Nephron progenitor cell (in vitro differentiated cells): ENCODE data around the gene SLC10A1.

Experiments
- DNase-seq: peaks from one replicate; pipeline ENCODE4 v3.0.0; 2021
- H3K27ac Mint-ChIP-seq: 2 replicates; pipeline ENCODE4 v1.8.0; 2021; ENCODE audit warnings: mild to moderate bottlenecking, moderate library complexity, mixed read lengths
- H3K27me3 Mint-ChIP-seq: 2 replicates; pipeline ENCODE4 v1.8.0; 2021; ENCODE audit warnings: mild to moderate bottlenecking, low read depth, mixed read lengths; ENCODE audit not compliant: poor library complexity
- H3K36me3 Mint-ChIP-seq: 2 replicates; pipeline ENCODE4 v1.8.0; 2021; ENCODE audit warnings: low read depth, mixed read lengths
- H3K4me1 Mint-ChIP-seq: 2 replicates; pipeline ENCODE4 v1.8.0; 2021; ENCODE audit warnings: mixed read lengths
- H3K4me3 Mint-ChIP-seq: 2 replicates; pipeline ENCODE4 v1.8.0; 2021; ENCODE audit warnings: mild to moderate bottlenecking, moderate library complexity, mixed read lengths
- H3K9me3 Mint-ChIP-seq: 2 replicates; pipeline ENCODE4 v1.8.0; 2021; ENCODE audit warnings: mild to moderate bottlenecking, moderate library complexity, mixed read lengths
- TF ChIP-seq, protein P1 (sequence below): fragments of 200-600 bp; sonication (generic); IDR thresholded peaks from 2 replicates; pipeline ENCODE4 v1.5.0; 2021; ENCODE audit warnings: antibody characterized with exemption

The SLC10A1 gene

DNA sequence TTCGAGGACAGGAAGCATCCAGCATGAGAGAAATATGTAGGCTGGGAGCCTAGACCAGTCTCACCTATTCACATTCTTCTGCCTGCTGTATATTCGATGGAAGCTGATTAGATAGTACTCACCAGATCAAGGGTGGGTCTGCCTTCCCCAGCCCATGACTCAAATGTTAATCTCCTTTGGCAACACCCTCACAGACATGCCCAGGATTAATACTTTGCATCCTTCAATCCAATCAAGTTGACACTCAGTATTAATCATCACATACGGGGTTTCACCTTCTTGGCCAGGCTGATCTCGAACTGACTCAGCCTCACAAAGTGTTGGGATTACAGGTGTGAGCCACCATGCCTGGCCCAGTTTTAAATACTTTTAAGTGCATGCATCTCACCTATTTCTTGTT is 30.5 kb upstream of the SLC10A1 start:
- TF ChIP-seq, protein P1, sequence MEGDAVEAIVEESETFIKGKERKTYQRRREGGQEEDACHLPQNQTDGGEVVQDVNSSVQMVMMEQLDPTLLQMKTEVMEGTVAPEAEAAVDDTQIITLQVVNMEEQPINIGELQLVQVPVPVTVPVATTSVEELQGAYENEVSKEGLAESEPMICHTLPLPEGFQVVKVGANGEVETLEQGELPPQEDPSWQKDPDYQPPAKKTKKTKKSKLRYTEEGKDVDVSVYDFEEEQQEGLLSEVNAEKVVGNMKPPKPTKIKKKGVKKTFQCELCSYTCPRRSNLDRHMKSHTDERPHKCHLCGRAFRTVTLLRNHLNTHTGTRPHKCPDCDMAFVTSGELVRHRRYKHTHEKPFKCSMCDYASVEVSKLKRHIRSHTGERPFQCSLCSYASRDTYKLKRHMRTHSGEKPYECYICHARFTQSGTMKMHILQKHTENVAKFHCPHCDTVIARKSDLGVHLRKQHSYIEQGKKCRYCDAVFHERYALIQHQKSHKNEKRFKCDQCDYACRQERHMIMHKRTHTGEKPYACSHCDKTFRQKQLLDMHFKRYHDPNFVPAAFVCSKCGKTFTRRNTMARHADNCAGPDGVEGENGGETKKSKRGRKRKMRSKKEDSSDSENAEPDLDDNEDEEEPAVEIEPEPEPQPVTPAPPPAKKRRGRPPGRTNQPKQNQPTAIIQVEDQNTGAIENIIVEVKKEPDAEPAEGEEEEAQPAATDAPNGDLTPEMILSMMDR: no peak
- Mint-ChIP-seq H3K27me3 (no peaks in the 10 kb centered on the region), H3K36me3 (peaks cover 12% of the 10 kb centered on the region)

DNA sequence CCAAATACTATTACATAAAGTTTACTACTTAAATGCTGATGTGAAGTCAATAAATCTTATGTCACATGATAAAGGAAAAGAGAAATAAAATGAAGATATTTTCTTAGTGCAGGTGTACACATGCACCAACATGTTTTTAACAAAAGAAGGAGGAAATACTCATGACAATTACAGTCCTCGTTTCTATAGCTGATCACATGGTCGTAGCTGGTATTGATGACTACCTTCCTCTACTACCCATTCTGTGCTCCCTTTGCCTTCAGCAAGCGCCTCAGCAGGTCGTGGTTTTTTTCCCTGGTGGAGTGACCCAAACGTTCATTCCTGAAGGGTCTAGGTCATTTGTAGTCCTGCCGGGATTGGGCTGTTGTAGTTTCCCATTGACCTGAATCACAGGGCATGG is 25.4 kb upstream of the SLC10A1 start:
- H3K9me3 Mint-ChIP-seq: peaks cover 27% of the 10 kb centered on the region
- TF ChIP-seq, protein P1: no peak
- no peak overlapping the region for H3K27ac Mint-ChIP-seq
- peaks cover 19% of the 10 kb centered on the region for H3K4me1 Mint-ChIP-seq
- no peak overlapping the region for H3K4me3 Mint-ChIP-seq
- peaks cover 7% of the 10 kb centered on the region for H3K36me3 Mint-ChIP-seq
- DNase-seq: no peak
- H3K27me3 Mint-ChIP-seq: peaks cover 3% of the 10 kb centered on the region

More for the DNA sequence above, 30.5 kb upstream of the SLC10A1 start:
- no peak for DNase-seq
- Mint-ChIP-seq H3K4me1 (no peaks in the 10 kb centered on the region), H3K27ac (no peak overlapping the region), H3K9me3 (peaks cover 43% of the 10 kb centered on the region), H3K4me3 (no peak overlapping the region)

DNA sequence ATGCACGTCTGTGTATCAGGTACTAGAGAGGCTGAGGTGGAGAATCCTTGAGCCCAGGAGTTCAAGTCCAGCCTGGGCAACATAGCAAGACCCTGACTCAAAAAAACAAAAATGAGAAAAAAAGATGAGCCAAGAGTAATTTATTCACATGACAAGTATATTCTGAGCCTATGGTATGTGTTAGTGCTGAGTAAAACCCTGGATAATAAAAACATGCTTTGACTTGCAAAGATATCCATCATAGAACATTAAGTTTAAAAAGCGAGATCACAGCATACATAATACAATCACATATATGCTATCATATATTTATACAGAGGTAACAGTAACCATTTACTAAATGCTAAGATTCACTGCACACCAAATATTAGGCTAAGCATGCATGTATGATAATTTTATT is 23.9 kb upstream of the SLC10A1 start:
- Mint-ChIP-seq H3K9me3 (peaks cover 18% of the 10 kb centered on the region), H3K27me3 (peaks cover 3% of the 10 kb centered on the region), H3K4me3 (no peak overlapping the region), H3K4me1 (peaks cover 19% of the 10 kb centered on the region), H3K36me3 (peaks cover 4% of the 10 kb centered on the region), H3K27ac (no peak overlapping the region)
- no peak for DNase-seq
- TF ChIP-seq, protein P1: no peak

DNA sequence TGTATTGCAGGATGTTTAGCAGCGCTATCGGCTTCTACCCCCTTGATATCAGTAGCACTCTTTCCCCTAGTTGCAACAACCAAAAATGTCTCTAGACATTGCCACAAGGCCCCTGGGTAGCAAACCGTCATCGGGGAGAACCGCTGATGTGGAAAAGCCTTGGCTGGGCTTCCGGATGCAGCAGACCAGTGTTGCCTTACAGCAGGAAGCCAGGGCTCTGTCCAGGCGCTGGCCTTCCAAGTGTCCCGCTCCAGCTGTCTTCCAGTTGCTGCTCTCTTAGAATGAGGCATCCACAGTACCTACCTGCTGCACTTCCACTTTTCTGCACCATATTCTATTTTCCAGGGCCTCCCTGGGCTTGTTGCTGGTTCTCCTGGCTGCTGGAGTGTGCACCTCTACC is 22.6 kb upstream of the SLC10A1 start:
- TF ChIP-seq, protein P1: no peak
- Mint-ChIP-seq H3K4me1 (peaks cover 19% of the 10 kb centered on the region), H3K36me3 (no peaks in the 10 kb centered on the region), H3K9me3 (peaks cover 4% of the 10 kb centered on the region), H3K27me3 (peaks cover 3% of the 10 kb centered on the region), H3K27ac (no peak overlapping the region), H3K4me3 (no peak overlapping the region)
- DNase-seq: peak; percentile 39

DNA sequence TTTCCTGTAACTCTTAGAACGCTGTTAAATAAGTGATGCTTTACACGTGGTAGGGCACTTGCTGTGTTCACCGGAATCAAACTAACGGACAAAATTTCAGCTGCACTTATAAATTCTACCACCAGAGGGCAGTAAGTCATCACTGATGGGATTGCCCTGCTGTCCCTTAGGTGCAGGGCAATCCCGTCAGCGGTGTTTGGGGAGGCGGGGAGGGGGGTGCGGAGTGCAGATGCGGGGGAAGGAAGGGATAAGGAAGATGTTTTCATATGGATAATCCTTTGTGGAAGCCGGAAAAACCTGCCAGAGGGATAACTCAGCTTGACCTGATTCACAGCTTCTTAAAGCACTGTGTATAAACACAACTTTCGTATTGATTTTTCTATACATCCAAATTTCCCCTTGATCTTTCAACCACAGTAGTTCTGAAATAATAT is 21.7 kb upstream of the SLC10A1 start:
- TF ChIP-seq, protein P1: peak; percentile 81
- peak; percentile 70 for DNase-seq
- no peaks in the 10 kb centered on the region for H3K36me3 Mint-ChIP-seq
- peaks cover 19% of the 10 kb centered on the region for H3K4me1 Mint-ChIP-seq
- peaks cover 3% of the 10 kb centered on the region for H3K27me3 Mint-ChIP-seq
- H3K9me3 Mint-ChIP-seq: no peaks in the 10 kb centered on the region
- no peak overlapping the region for H3K27ac Mint-ChIP-seq
- H3K4me3 Mint-ChIP-seq: no peak overlapping the region

DNA sequence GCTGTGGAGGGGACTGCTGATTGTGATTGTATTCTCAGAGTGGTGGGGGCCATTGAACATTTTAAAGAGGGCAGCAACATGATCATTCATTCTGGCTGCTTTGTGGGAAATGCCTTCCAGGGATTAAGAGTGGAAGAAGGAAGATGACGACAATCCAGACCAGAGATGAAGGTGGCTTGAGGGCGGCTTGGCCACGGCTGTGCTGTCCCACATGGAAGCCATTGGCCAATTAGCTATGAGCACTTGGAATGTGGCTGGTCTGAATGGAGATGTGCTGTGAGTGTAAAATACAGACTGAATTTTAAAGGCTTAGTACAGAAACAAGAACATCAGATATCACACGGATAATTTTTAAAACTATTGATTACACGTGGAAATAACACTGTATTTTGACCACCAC is 19.2 kb upstream of the SLC10A1 start:
- H3K27ac Mint-ChIP-seq: no peak overlapping the region
- H3K27me3 Mint-ChIP-seq: peaks cover 3% of the 10 kb centered on the region
- peaks cover 19% of the 10 kb centered on the region for H3K4me1 Mint-ChIP-seq
- no peak overlapping the region for H3K4me3 Mint-ChIP-seq
- no peaks in the 10 kb centered on the region for H3K9me3 Mint-ChIP-seq
- TF ChIP-seq, protein P1: no peak
- no peak for DNase-seq
- H3K36me3 Mint-ChIP-seq: no peaks in the 10 kb centered on the region
